ENCODE results near the gene FAM124A. TPM values are rescaled to one million over a fixed set of nuclear protein-coding genes. Genes with fewer than 3 reads are reported as not detected.

FAM124A gene
- total and polyA plus RNA-seq, 2 of the 8 experiments (the other 6 are each of a cell fraction or from before 2014, with no cell fraction given) = 40.7 to 49.9 TPM

GRCh38 chr13:51211910-51212309 is 10.3 kb upstream of the FAM124A start (continued):
- no peak for TF ChIP-seq CHD7 (IDR thresholded peaks at IDR 0.05; ENCODE audit: insufficient replicate concordance, low read length)
- no peak for TF ChIP-seq RBBP5 (IDR thresholded peaks at IDR 0.05; ENCODE audit: borderline replicate concordance, low read depth, low read length)

All from H1 (cell line).